Inflammatory macrophage treated with lipopolysaccharide for 4 hours (primary cell): ENCODE measurements around the gene TGM5.
A peak's percentile ranks its signal among the peaks of the same experiment; 100 is the strongest.
"Not testable (repeated sequence)": the region's sequence is repeated elsewhere in the genome, so short reads cannot be mapped to it uniquely, and the experiment has no call there.

ENCODE experiments used
- DNase-seq: peaks from one replicate; pipeline ENCODE4 v3.0.0-alpha.2; 2020

TGM5 gene

GRCh38 chr15:43214592-43215295, 52.0 kb downstream of the TGM5 start:
- DNase-seq, result no peak

- DNase-seq, result no peak
Measured at GRCh38 chr15:43214169-43214568, 52.6 kb downstream of the TGM5 start.

- no peak for DNase-seq
Measured at GRCh38 chr15:43213466-43213865, 53.3 kb downstream of the TGM5 start.

- no peak for DNase-seq
Measured at GRCh38 chr15:43212951-43213350, 53.8 kb downstream of the TGM5 start.

GRCh38 chr15:43212299-43212698, 54.4 kb downstream of the TGM5 start:
- no peak for DNase-seq

- DNase-seq, result no peak
Measured at GRCh38 chr15:43211224-43211735, 55.4 kb downstream of the TGM5 start.

- DNase-seq, result no peak
Measured at GRCh38 chr15:43210807-43211206, 55.9 kb downstream of the TGM5 start.

- DNase-seq, result no peak
Measured at GRCh38 chr15:43210172-43210745, 56.5 kb downstream of the TGM5 start.

GRCh38 chr15:43209059-43209824, 57.5 kb downstream of the TGM5 start:
- DNase-seq, result no peak

- DNase-seq, result no peak
Measured at GRCh38 chr15:43208052-43209002, 58.4 kb downstream of the TGM5 start.

- DNase-seq, result no peak
Measured at GRCh38 chr15:43207024-43207423, 59.7 kb downstream of the TGM5 start.

- DNase-seq, result no peak
Measured at GRCh38 chr15:43206054-43206453, 60.7 kb downstream of the TGM5 start.

- peak; percentile 29 for DNase-seq
Measured at GRCh38 chr15:43204016-43204901, 62.5 kb downstream of the TGM5 start.

GRCh38 chr15:43199945-43200488, 66.7 kb downstream of the TGM5 start:
- no peak for DNase-seq

- no peak for DNase-seq
Measured at GRCh38 chr15:43198992-43199391, 67.7 kb downstream of the TGM5 start.

- not testable (repeated sequence) for DNase-seq
Measured at GRCh38 chr15:43198556-43198955, 68.2 kb downstream of the TGM5 start.

- not testable (repeated sequence) for DNase-seq
Measured at GRCh38 chr15:43197773-43198172, 69.0 kb downstream of the TGM5 start.

GRCh38 chr15:43196760-43197548, 69.8 kb downstream of the TGM5 start:
- no peak for DNase-seq

GRCh38 chr15:43194795-43195194, 71.9 kb downstream of the TGM5 start:
- DNase-seq, result no peak

GRCh38 chr15:43193710-43194109, 73.0 kb downstream of the TGM5 start:
- DNase-seq, result no peak
